ENCODE results near the gene TBX15. TPM values are rescaled to one million over a fixed set of nuclear protein-coding genes. Genes with fewer than 3 reads are reported as not detected.
"Not testable (repeated sequence)": the region's sequence is repeated elsewhere in the genome, so short reads cannot be mapped to it uniquely, and the experiment has no call there.

TBX15 gene
- total RNA-seq, 1 donor from 2014 or later, result 48.4 TPM

DNA sequence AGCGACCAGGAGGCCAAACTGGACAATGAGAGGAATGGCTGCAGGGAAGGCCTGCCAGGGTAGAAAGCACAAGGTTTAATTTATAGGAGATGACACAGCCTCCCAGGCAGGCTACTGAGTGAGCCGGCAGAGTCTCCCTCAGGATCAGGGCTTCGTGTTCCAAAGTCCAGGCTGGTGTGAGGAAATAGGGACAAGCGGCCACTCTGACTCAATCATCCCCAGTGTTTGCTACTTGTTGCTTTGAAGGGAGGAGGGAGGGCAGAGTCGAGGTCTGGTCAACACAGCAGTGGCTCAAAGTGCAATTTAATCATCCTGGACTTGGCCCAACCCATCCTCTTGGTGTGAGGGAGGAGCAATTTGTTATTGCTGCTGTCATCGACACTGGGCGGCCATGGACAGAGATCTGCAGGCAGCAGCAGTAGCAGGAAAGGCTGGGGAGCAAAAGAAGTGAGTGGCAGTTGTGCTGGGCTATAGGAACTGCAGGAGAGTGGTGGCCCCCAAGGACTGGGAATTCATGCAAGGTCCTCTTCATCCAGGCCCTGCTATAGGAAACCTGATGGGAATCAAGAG lies 27.5 kb downstream of the TBX15 start:
- DNase-seq (ENCODE audit: low read depth), result peak; percentile 85

DNA sequence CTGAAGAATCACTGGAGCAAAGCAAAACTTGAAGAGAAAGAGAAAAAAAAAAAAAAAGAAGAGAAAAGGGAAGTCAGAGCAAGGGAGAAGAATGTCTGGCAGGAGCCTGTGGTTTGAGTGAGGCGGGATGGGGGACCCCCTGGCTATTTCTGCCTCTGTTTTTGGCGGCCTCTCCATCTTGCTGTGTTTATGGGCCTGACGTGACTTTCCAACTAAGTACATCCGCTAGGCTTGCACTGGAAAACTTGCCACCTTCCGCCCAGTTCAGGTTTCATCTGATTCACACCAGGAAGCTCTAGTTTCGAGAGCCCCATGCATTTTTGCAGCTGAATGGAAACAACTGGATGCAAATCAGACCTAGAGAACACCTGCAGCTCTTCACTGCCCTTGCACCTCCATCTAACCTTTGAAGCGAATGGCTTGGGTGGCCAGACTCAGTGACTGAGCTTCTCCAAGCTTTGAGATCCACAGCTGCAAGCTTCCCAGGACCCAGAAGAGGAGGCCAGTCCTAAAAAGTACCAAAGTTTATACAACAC lies 28.0 kb downstream of the TBX15 start:
- peak; percentile 7 for DNase-seq (ENCODE audit: low read depth)

DNA sequence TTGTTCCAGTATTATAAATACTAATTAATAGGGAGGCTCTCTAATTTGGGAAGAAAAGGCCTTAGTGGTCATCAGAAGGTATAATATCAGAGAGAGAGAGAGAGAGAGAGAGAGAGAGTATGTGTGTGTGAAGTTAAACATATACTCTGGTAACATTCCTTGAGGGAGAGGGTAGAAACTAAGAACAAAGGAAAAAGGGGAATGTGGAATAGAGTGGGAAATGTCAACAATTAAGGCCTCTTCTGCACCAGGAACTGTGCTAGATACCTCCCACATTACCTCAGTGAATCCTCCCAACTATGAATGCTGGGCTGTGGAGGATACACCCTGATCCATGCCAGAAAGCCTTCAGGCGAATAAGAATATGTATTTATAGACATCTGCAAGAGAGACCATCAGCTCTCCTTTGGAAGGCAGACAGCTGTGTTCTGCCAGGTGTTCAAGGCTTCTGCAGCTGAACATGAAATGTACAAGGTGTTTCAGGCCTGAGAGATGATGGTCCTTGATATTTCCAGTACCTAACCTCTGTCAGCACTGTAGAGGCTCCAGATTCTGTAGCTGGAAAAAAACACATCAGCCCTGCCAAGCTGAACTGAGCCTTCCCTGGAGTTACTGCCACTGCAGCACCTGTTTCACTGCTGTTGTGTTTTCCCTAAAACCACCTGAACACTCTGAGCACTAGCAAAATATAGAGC lies 29.1 kb downstream of the TBX15 start:
- DNase-seq (ENCODE audit: low read depth), result no peak

DNA sequence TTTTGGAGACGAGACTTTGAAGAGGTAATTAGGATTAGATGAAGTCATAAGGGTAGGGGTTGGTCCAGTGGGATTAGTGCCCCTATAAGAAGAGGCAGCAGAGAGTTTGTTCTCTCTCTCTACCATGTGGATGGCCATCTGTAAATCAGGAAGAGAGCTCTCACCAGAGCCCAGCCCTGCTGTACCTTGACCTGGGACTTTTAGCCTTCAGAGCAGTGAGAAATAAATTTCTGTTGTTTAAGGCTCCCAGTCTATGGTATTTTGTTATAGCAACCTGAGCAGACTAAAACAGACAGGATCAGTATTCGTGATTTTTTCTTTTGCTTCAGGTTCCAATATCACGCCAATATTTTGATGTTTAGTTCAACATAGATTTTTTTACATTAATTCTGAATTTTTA lies 30.0 kb downstream of the TBX15 start:
- no peak for DNase-seq (ENCODE audit: low read depth)

DNA sequence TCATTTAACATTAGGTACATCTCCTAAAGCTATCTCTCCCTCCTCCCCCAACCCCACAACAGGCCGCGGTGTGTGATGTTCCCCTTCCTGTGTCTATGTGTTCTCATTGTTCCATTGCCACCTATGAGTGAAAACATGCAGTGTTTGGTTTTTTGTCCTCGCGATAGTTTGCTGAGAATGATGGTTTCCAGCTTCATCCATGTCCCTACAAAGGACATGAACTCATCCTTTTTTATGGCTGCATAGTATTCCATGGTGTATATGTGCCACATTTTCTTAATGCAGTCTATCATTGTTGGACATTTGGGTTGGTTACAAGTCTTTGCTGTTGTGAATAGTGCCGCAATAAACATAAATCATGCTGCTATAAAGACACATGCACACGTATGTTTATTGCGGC lies 30.6 kb downstream of the TBX15 start:
- not testable (repeated sequence) for DNase-seq (ENCODE audit: low read depth)

DNA sequence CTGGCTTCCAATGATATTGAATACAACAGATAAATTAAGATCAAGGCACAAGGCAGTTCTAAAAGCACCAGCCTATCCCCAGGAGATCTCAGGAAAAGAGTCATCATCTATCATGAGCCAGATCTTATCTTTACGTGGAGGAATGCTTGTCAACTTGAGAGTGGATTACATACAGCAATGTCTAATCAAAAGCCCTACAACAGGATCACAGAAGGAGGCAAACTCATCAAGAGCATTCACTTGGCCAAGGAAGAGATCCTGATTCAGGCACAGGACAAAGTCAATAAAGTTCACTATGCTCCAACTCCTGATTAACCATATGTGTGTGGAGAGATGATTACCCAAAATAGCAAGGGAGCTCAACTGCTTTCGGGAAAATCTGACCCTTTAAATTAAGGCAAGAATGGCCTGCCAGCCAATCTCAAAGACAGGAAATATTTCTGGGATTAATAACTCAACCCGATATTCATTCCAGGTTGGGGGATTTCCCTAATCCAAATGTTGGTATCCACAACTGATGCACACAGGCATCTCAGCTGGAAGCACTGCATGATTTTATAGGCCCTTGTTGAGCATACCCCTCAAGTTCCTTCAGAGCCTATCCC lies 33.7 kb downstream of the TBX15 start:
- no peak for DNase-seq (ENCODE audit: low read depth)

DNA sequence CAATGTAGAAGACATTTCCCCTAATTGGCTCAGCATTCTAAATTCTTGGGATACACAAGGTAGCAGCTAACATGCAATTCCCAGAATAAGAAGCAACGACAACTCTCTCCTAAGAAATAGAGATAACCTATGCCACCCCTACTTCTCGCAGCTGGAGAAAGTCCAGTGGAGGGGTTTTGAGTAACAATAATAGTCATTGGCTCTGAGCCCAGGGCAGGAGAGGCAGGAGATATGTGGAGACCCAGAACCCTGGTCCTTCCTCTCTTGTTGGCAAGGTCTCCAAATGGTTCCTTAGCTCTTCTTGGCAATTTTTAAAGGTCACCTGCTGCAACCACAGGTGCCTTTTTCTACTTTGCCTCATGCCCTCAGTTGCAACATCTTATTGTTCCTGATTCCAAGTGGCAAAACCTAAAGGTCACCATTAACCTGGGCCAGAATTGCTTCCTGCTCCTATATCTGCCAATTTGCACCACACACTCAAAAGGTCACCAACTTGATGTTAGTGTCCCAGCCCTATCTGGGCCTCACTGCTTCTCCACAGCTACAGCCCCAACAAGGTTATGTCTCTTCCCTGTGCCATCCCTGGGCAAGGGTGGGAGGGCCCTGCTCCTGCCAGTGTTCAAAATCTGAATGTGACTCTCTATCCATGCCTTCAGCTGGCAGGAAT lies 36.7 kb downstream of the TBX15 start:
- no peak for DNase-seq (ENCODE audit: low read depth)

DNA sequence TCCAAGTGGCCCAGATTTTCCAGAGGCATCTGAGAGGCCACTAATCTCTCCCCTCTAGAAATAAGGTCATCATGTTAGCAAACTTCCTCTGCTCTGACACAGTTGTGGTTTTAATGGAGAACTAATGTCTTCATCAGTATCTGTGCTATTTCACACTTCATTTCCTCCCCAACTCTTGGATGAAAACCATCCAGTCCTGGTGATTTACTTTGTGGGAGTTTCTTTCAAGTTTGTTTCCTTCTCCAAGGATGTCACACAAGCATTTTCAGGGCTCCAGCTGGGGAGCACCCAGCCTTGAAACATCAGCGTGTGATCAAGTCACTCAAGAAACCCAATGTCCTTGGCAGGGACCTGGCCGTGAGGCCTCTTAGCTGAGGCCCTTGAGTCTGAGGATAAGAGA lies 38.8 kb downstream of the TBX15 start:
- peak; percentile 64 for DNase-seq (ENCODE audit: low read depth)

DNA sequence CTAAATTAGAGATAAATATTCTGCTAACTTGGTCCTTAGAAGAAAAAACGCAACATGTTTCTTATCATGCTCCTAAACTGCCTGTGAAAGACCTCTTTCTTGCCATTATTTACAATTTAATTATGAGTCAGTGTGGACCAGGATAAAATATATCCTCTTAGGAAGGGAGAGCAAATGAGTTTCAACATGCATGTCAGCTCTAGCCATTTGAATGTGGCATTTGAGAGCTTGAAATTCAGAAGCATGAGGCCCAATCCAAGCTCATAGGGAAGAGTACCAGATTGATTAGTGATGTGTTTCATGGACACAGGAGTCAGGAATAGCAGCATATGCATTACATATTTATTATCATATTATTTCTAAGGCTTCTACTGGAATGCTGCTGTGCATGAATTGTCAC lies 39.3 kb downstream of the TBX15 start:
- DNase-seq (ENCODE audit: low read depth), result no peak

DNA sequence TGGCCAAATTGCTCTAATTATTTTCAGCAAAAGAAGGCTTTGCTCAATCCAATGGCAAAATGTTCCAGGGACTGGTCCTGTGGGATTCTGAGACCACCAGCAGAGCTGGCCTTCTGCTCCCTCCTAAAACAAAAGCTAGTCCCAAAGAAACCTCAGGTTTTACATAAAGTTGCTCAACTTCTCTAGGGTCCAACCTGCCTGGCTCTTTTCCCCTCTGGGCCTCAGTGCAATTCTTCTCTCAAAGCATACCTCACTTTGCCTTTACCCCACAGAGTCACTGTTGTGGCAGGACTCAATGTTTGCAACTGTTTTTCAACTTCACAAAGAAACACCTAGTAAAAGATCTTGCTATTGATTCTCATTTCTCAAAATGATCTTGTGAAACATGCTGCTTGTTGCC lies 39.8 kb downstream of the TBX15 start:
- DNase-seq (ENCODE audit: low read depth), result no peak

DNA sequence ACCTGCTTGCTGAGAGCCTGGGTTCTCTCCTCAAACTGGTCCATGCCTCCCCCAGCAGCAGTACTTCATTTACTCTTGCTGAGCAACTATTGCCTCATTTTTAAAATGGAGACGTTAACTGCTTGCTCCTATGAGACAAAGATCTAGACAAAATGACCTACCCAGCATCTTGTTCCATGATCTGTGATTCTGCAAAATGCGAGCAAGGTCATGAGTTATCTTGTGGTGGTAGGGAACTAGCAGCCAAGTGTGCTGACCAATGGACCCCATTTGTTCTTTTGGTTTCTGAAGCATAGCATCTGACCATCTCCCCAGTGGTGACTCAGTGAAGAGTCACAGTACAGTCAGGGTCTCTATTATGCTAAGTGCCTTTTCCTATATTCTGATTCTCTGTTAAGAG lies 40.4 kb downstream of the TBX15 start:
- DNase-seq (ENCODE audit: low read depth), result peak; percentile 89

DNA sequence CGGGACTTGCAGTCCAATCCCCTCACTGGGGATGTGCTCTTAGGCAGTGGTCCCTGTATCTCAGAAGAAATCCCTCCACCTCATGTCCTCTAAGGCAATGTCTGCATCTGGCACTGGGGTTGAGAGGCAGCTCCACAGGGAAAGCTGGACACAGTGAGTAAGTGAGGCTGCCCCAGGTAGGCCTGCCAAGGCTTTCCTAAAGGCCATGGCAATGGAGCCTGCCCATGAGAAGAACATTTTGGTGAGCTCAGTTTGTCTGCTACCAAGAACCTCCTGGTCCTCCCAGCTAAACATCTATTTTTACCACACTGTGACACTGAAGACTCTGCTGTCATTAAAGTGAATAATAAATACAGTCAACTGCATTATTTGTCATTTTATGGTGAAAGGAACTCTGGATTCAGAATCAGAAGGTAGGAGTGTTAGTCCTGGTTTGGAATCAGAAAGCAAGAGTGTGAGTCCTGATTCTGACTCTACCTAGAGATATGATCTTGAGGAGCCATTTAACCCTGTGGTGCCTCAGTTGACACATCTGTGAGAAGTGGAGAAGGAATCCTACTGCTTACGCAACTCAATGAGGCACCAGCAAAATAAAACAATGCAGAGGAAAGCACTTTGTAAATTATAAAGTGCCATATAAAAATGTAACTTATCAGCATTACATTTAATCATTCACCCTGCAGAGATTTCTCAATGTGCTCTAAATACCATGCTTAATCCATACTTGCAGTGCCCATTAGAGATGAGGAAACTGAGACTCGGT lies 41.0 kb downstream of the TBX15 start:
- no peak for DNase-seq (ENCODE audit: low read depth)

DNA sequence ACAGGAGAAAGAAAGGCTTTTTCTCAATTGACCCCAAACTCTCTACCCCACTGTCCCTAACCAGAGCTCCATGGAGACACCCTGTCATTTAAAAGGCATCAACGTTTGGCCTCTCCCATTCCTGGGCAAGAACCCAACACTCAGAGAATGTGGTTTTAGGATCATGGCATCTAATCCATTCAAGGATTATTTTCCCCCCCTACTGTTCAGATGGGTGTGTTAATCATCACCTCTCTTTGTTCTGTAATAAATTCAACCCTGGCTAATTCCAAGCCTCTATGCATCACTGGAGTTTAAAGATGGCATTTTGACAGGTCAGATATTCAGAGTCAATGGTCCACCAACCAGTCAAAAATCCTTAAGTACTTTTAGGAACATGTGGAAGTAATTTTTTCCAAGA lies 42.7 kb downstream of the TBX15 start:
- peak; percentile 93 for DNase-seq (ENCODE audit: low read depth)

DNA sequence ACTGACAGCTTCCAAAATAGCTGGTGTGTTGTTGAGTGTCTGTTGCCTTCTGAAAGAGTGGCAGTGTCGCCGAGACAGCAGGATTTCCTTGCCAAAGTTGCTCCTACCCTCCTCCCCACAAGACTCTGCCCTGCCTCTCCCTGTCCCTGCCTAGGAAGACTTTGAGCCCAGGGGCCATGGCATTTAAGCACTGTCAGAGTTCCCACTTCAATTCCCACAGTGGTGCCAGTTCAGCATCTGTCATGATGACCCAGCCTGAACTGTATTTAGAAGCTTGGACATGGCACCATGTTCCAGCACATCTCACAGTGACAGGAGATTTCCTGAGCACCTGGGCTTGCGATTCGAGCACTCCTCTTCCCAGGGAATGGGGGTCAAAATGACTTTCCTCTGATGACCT lies 43.6 kb downstream of the TBX15 start:
- peak; percentile 91 for DNase-seq (ENCODE audit: low read depth)

DNA sequence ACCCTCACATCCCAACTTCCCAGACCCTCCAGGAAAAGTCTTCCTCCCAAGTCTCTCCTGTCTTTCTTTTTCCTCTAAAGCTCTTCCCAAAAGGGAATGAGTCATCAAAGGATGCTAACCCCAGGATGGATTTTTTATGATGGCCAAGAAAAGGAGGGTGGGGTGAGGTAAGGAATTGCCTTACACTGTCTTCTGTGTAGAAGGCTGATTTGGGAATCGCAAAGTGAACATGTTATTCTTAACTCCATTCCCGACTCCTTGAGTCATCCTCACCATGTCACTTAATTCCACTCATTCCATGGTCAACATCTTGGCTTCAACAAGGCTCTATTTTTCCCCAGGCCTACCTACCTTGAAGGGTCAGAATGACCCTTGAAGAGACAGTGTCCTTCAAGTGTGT lies 44.0 kb downstream of the TBX15 start:
- DNase-seq (ENCODE audit: low read depth), result no peak

DNA sequence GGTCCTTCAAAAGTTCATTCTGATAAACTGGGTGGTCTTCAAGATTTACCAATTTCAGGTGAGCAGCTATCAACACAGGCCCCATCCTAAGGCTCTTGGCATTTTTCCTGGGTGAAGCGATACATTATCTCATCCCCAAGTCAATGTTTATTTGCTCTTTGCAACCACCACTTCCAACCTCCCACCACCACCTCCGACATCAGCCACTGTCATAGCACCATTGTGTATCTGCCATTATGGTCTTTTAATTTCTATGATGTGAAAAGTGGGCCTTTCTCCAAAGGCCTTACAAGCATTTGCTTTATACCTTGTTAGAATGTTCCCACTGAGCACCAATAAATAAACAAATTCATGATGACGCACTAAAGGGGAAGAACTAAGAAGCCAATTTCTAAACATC lies 47.2 kb downstream of the TBX15 start:
- no peak for DNase-seq (ENCODE audit: low read depth)

DNA sequence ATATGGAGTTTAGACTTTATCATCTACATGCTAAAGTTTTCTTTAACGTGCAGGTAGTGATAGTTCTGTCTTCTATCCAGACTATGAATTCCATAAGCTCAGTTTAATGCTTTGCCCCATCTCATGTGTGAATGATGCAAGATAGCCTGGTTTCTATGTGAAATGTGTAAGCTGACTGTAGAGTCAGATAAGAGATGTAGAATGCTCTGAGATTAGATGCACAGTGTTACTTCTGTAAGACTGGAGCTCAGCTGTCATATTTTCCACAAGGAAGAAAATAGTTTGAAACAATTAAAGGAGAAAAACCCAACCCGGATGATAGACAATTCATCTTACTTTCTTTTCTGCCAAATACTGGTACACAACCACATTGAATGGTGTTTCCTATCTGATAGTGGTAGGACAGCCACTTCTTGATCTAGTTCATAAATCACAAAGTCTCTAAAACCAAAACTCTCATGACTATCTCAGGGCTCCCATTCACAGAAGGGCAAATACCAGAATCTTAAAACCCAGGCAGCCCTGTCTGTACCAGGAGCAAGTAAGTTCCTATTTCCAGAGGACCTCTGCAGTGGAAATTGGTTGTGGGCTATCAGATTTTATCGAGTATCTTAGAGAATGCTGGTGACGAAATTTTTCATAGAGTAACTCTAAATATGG lies 50.6 kb downstream of the TBX15 start:
- DNase-seq (ENCODE audit: low read depth), result no peak

DNA sequence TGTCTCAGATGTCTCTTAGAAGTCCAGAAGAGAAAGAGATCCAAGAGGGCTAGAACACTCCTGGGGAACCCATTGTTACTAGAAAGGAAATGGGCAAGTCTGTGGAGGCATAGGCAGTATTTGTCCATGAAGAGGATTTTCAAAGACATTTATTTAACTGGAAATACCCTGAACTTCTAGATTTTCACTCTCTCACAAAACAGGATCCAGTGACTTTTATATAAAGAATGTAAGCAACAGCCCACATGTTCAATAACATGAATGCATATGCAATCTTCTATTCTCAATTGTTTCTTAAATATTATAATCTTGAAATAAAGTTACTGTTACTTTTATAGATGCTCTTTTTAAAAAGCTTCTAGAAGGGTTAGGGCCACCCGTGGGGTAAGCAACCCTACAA lies 53.4 kb downstream of the TBX15 start:
- DNase-seq (ENCODE audit: low read depth), result no peak

DNA sequence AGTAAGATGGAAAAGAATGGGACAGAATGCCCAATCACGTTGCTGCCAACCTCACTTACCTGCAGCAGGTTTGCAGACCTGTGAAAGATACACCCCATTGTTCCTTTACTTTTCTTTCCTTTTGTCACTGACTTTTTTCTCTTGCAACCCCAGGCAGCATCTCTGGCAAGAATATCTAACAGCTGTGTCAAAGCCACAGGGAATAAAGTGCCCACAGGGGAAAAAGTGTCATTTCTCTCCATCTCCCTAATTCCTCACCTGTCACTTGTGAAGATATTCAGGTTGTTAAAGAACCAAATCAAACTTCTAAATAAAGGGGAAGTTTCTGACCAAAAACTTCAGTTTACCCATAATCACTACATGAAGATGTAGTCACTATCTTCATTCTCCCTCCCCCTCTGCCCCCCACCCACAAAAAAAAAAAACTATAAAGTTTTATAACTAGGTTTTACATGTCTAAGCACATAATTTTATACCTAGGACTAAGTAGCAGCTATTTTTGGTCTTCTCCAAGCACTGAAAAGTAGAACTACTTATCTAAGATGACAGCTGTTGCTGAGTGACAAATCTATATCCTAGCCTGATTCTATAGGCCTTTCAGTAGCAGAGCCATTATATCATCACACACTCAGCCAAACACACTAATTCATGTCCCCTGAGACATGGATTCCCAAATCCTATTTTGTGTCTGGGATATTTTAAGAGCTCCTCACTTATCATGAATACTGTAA lies 54.9 kb downstream of the TBX15 start:
- DNase-seq (ENCODE audit: low read depth), result peak; percentile 59

DNA sequence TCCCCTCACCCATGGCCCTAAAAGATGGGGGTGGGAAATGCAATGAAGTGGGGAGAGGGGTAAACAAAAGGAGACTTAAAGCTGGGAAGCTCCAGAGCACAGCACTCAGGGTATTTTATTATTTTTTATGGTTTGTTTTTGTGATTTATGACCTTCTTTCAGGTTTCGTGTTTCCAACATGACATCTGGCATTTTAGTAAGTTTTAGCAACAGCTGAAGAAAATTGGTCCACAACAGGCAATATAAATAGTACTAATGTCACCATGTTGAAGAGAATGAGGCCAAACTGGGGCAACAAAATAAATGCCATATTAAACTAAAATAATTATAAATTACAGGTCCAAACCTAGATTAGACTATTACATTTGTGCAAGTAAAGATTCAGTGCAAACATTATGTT lies 56.3 kb downstream of the TBX15 start:
- peak; percentile 68 for DNase-seq (ENCODE audit: low read depth)

Data from myocyte (in vitro differentiated cells).